GM23338 (cell line): ENCODE results near the gene NWD2.

ENCODE experiments used
- EZH2 ChIP-seq: fragments of 200-600 bp; sonication (generic); IDR thresholded peaks from one replicate; pipeline ENCODE4 v1.8.0; 2017; ENCODE audit warnings: antibody characterized with exemption, mild to moderate bottlenecking, low read depth; ENCODE audit not compliant: unreplicated experiment
- EZH2phosphoT487 ChIP-seq: fragments of 200-600 bp; sonication (generic); IDR thresholded peaks from one replicate; pipeline ENCODE4 v1.8.1; 2018; ENCODE audit warnings: antibody characterized with exemption; ENCODE audit not compliant: unreplicated experiment
- JUNB ChIP-seq: IDR thresholded peaks from one replicate; pipeline ENCODE4 v1.6.1; 2016; ENCODE audit warnings: antibody characterized with exemption; ENCODE audit not compliant: unreplicated experiment
- NANOG ChIP-seq: IDR thresholded peaks from 2 replicates; pipeline ENCODE4 v1.6.1; 2016; ENCODE audit warnings: antibody characterized with exemption, borderline replicate concordance
- POLR2AphosphoS5 ChIP-seq: IDR thresholded peaks from 2 replicates; pipeline ENCODE4 v1.6.1; 2016; ENCODE audit warnings: antibody characterized with exemption, low read depth
- TF ChIP-seq, protein P1 (sequence below), 2 experiments: fragments of 200-600 bp in 1 of 2; sonication (generic) in 1 of 2; conservative IDR thresholded peaks; 2 replicates each; pipeline versions ENCODE4 v1.5.1 to v1.6.1; 2016 to 2017; ENCODE audit warnings: antibody characterized with exemption in 2 of 2, low read depth in 2 of 2, mild to moderate bottlenecking in 2 of 2, moderate library complexity in 1 of 2
- TF ChIP-seq, protein P2 (sequence below): IDR thresholded peaks from one replicate; pipeline ENCODE4 v1.6.1; 2018; ENCODE audit warnings: antibody characterized with exemption; ENCODE audit not compliant: unreplicated experiment
- TF ChIP-seq, protein P3 (sequence below): IDR thresholded peaks from 2 replicates; pipeline ENCODE4 v1.6.1; 2016; ENCODE audit warnings: antibody characterized with exemption

DNA sequence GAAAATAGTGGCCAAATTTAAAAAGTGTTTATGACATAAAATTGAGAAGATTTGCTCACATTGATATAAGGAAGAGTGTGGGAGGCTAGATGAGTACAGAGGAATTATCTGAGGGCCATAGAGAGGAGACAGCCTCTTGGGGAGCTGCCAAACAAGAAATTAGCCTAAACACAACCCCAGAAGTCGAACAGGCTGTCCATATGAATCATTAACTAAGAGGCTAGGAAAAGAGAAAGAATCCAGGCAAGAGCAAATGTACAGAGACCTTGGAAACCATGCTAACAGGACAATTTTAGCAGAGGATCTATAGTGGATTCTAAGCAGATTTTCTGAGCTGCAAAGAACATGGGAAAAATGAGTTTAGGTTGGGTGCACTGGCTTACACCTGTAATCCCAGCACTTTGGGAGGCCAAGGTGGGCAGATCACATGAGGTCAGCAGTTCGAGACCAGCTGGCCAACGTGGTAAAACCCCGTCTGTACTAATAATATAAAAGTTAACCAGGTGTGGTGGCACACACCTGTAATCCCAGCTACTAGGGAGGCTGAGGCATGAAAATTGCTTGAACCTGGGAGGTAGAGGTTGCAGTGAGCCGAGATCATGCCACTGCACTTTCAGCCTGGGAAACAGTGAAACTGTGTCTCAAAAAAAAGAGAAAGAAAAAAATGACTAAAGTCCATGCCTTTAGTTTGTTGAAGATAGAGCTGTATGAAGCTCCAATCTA lies 76.1 kb downstream of the NWD2 start:
- TF ChIP-seq, protein P1, sequence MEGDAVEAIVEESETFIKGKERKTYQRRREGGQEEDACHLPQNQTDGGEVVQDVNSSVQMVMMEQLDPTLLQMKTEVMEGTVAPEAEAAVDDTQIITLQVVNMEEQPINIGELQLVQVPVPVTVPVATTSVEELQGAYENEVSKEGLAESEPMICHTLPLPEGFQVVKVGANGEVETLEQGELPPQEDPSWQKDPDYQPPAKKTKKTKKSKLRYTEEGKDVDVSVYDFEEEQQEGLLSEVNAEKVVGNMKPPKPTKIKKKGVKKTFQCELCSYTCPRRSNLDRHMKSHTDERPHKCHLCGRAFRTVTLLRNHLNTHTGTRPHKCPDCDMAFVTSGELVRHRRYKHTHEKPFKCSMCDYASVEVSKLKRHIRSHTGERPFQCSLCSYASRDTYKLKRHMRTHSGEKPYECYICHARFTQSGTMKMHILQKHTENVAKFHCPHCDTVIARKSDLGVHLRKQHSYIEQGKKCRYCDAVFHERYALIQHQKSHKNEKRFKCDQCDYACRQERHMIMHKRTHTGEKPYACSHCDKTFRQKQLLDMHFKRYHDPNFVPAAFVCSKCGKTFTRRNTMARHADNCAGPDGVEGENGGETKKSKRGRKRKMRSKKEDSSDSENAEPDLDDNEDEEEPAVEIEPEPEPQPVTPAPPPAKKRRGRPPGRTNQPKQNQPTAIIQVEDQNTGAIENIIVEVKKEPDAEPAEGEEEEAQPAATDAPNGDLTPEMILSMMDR (conservative IDR thresholded peaks at IDR 0.05; ENCODE audit: low read depth in 2 of 2), result no peak
- TF ChIP-seq POLR2AphosphoS5, result no peak
- TF ChIP-seq EZH2, result no peak
- no peak for TF ChIP-seq NANOG
- TF ChIP-seq JUNB, result no peak
- TF ChIP-seq, protein P2, sequence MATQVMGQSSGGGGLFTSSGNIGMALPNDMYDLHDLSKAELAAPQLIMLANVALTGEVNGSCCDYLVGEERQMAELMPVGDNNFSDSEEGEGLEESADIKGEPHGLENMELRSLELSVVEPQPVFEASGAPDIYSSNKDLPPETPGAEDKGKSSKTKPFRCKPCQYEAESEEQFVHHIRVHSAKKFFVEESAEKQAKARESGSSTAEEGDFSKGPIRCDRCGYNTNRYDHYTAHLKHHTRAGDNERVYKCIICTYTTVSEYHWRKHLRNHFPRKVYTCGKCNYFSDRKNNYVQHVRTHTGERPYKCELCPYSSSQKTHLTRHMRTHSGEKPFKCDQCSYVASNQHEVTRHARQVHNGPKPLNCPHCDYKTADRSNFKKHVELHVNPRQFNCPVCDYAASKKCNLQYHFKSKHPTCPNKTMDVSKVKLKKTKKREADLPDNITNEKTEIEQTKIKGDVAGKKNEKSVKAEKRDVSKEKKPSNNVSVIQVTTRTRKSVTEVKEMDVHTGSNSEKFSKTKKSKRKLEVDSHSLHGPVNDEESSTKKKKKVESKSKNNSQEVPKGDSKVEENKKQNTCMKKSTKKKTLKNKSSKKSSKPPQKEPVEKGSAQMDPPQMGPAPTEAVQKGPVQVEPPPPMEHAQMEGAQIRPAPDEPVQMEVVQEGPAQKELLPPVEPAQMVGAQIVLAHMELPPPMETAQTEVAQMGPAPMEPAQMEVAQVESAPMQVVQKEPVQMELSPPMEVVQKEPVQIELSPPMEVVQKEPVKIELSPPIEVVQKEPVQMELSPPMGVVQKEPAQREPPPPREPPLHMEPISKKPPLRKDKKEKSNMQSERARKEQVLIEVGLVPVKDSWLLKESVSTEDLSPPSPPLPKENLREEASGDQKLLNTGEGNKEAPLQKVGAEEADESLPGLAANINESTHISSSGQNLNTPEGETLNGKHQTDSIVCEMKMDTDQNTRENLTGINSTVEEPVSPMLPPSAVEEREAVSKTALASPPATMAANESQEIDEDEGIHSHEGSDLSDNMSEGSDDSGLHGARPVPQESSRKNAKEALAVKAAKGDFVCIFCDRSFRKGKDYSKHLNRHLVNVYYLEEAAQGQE, result no peak
- TF ChIP-seq EZH2phosphoT487, result no peak
- TF ChIP-seq, protein P3, sequence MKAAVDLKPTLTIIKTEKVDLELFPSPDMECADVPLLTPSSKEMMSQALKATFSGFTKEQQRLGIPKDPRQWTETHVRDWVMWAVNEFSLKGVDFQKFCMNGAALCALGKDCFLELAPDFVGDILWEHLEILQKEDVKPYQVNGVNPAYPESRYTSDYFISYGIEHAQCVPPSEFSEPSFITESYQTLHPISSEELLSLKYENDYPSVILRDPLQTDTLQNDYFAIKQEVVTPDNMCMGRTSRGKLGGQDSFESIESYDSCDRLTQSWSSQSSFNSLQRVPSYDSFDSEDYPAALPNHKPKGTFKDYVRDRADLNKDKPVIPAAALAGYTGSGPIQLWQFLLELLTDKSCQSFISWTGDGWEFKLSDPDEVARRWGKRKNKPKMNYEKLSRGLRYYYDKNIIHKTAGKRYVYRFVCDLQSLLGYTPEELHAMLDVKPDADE, result no peak
